NCI-H2029 treated with DMSO at 0.1 percent for 48 hours (cell line): ENCODE measurements around the gene NNT.
"Not testable (repeated sequence)": the region's sequence is repeated elsewhere in the genome, so short reads cannot be mapped to it uniquely, and the experiment has no call there.

Experiments used
- DNase-seq: peaks from one replicate; lab custom pipeline; 2025; lab: John Stamatoyannopoulos, UW

Gene NNT

DNA sequence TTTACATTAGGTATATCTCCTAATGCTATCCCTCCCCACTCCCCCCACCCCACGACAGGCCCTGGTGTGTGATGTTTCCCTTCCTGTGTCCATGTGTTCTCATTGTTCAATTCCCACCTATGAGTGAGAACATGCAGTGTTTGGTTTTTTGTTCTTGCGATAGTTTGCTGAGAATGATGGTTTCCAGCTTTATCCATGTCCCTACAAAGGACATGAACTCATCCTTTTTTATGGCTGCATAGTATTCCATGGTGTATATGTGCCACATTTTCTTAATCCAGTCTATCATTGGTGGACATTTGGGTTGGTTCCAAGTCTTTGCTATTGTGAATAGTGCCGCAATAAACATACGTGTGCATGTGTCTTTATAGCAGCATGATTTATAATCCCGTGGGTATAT, 64.4 kb downstream of the NNT start:
- DNase-seq, result not testable (repeated sequence)

GRCh38 chr5:43674536-43674935, 71.6 kb downstream of the NNT start:
- no peak for DNase-seq

DNA sequence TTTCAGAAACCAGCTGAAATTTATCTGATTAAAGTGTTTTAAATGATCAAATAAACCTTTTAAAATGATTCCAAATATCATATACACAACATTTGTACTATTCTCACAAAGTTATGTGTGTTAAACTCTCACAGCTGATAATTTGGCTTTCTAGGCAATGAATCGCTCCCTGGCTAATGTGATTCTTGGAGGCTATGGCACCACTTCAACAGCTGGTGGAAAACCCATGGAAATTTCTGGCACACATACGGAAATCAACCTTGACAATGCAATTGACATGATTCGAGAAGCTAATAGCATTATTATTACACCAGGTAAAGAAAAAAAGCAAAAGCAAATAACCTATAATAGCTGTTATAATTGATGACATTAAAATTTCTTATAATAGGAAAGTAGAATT, 72.4 kb downstream of the NNT start:
- DNase-seq, result no peak

DNA sequence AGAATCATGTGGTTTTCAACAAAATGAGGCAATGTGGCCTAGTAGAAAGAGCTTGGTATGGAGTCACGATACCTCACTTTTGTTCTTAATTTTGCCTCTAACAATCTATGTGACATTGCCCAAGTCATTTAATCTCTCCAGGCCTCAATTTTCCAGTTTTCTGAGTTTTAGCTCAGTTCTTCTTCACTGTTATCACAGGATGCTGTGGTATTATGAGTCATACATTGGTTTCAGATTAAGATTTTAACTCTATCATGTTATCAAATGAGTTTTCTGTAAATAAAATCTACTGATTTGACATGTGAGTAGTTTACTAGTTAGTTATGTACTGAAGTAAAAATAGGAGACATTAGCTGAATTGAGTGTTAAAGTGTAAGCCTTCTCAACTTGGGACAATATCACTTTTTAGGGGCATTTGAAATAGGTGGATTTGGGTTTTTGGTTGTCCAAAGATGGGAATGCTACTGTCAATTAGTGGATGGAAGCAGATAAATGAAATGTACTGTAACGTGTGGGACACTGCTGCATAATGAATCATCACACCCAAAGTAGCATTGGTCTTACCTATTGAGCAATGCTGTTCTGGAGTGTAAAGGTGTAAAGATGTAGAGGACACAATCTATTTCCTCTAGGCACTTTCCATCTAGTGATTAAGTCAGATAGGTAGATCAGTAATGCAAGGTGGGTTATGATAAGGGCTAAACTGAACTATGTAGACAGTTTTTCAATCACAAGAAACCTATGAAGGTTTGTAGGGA, 73.3 kb downstream of the NNT start:
- no peak for DNase-seq

DNA sequence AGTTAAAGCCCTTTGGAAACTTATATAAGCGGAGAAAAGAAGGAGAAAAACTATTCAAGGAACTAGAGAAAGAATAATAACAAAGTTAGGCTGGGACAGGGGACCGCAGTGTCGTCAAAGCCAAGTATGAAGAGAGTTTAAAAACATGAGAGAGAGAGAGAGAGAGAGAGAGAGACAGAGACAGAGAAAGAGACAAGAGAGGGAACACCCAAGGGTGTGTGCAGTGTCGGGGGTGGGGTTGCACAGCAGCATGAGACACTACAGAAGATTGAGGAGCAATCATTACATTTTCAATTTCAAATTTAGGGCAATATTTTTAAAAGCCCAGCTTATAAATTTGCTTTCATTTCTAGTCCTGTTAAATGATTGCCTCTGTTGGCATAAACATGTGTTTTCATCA, 74.3 kb downstream of the NNT start:
- no peak for DNase-seq

DNA sequence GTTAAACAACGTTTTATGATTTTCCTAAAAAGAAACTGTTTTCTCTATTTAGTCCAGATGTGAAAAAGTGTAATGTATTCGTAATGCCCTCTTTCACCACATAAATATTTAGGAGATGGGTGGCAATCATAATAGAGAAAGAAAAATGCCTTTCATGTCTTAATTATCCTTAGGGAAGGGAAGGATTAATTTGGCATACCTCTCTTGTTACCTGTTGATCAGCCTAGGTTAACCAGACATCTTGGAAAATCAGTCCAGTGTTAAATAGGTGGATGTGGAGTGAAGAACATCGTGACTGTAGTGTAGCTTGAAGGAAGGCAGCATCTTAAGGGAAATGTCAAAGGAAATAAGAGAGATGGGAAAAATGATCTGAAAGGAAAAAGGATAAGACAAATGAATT, 76.2 kb downstream of the NNT start:
- DNase-seq, result no peak

DNA sequence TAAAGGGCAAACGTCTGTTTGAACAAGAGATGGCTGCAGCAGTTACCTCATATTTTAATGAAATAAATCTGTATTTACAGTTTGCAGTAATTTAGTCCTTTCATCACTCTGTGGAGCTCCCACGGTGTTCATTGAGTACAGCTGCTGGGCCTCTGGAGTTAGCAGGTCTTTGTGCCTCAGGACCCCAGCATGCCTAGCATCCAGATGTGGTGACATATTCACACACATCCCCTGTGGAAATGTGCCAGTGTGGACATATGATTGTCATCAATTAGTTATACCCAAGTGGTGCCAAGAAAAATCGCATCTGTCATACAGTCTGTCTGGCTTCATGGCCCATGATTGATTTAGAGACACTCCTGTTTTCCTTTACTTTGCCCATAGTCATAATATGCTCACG, 77.3 kb downstream of the NNT start:
- no peak for DNase-seq

- DNase-seq, result no peak
Observed at GRCh38 chr5:43683884-43684471, 81.0 kb downstream of the NNT start.

DNA sequence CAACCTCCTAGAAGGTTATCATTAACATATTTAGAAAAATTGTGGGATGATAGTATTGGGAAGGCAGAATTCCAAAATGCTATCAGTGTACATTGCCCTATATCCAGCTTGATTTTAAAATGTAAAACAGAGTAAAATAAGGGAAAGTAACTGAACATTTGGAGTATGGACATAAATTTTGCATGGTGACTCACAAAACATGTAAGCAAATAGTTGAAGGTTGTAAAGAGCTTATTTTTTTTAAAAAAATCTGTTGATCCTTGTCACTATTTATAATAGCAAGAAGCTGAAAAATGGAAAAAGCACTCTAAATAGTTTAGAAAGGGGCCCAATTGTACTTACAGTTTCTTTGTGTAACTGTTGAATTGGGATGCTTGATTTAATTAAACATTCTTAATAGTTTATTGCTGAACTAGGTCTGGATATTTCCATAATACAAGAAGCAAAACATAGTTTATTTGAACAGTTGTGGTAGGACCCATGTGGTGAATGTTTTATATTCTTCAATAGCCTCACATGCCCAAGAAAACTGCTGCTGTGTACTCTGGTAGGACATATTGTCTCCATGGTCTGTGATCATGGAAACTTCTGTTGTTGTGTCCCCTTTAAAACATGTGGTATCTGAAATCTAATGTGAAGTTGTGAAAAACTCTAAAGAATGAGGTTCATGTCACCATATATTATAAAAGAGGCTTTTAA, 82.4 kb downstream of the NNT start:
- DNase-seq, result no peak

GRCh38 chr5:43687275-43687674, 84.3 kb downstream of the NNT start:
- no peak for DNase-seq

DNA sequence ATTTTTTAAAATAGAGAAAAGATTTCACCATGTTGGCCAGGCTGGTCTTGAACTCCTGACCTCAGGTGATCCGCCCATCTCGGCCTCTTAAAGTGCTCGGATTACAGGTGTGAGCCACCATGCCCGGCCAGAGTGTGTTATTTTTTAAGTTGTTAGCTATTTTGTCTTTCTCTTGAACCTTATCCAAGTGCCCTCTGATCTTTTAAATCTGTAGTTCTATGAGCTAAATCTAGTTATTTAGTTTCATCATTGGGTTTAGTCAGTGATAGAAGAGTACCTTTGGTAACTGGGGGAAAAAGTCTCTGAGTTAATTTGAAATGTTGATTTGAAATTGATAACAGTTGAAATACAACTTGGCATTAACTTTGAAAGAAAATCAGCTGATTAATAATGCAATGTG, 88.3 kb downstream of the NNT start:
- no peak for DNase-seq

GRCh38 chr5:43691893-43692292, 88.9 kb downstream of the NNT start:
- DNase-seq, result no peak

GRCh38 chr5:43693411-43693810, 90.4 kb downstream of the NNT start:
- DNase-seq, result no peak

DNA sequence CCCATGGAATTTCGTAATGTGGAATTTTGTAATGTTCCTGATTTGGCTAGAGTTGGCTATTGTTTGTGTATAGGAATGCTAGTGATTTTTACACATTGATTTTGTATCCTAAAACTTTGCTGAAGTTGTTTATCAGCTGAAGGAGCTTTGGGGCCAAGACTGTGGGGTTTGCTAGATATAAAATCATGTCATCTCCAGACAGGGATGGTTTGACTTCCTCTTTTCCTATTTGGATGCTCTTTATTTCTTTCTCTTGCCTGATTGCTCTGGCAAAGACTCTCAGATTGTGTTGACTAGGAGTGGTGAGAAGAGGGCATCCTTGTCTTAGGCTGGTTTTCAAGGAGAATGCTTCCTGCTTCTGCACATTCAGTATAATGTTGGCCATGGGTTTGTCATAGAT, 91.0 kb downstream of the NNT start:
- no peak for DNase-seq

- not testable (repeated sequence) for DNase-seq
Observed at GRCh38 chr5:43696444-43696843, 93.5 kb downstream of the NNT start.

DNA sequence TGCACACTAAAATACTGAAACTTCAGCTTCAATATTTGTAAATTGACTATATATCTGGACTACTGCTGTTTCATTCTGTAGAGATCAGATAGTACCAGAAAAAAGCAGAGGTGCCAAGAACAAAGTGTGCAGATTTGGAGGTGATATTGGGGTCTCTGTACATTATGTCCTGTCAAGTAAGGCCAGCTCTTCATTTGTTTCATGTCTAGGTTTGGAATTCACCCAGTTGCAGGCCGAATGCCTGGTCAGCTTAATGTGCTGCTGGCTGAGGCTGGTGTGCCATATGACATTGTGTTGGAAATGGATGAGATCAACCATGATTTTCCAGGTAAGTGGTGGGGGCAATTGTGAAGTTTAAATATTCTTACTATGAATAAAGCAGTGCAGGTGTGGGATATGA, 96.9 kb downstream of the NNT start:
- DNase-seq, result no peak

- DNase-seq, result no peak
Observed at GRCh38 chr5:43700601-43701000, 97.6 kb downstream of the NNT start.

DNA sequence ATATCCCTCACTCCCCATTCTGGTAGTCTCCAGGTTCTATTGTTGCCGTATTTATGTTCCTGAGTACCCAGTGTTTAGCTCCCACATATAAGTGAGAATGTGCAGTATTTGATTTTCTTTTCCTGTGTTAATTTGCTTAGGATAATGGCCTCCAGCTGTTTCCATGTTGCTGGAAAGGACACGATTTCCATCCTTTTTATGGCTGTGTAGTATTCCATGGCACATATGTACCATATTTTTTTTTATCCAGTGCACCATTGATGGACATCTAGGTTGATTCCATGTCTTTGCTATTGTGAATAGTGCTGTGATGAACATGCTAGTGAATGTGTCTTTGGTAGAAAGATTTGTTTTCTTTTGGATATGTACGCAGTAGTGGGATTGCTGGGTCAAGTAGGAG, 98.2 kb downstream of the NNT start:
- DNase-seq, result no peak

GRCh38 chr5:43702293-43702692, 99.3 kb downstream of the NNT start:
- DNase-seq, result no peak

GRCh38 chr5:43702815-43703214, 99.8 kb downstream of the NNT start:
- no peak for DNase-seq

DNA sequence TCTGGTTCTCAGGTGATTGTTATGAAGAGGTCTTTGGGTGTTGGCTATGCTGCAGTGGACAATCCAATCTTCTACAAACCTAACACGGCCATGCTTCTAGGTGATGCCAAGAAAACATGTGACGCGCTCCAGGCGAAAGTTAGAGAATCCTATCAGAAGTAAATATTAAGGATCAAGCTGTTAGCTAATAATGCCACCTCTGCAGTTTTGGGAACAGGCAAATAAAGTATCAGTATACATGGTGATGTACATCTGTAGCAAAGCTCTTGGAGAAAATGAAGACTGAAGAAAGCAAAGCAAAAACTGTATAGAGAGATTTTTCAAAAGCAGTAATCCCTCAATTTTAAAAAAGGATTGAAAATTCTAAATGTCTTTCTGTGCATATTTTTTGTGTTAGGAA, 101.3 kb downstream of the NNT start:
- no peak for DNase-seq

DNA sequence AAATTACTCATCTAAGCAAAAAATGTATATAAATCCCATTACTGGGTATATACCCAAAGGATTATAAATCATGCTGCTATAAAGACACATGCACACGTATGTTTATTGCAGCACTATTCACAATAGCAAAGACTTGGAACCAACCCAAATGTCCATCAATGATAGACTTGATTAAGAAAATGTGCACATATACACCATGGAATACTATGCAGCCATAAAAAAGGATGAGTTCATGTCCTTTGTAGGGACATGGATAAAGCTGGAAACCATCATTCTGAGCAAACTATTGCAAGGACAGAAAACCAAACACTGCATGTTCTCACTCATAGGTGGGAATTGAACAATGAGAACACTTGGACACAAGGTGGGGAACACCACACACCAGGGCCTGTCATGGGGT, 103.6 kb downstream of the NNT start:
- not testable (repeated sequence) for DNase-seq

- DNase-seq, result no peak
Observed at GRCh38 chr5:43711496-43711895, 108.5 kb downstream of the NNT start.
